DOHH2 (cell line): Measurements from ENCODE around the gene MCUR1.
"Not testable (repeated sequence)": the region's sequence is repeated elsewhere in the genome, so short reads cannot be mapped to it uniquely, and the experiment has no call there.

ENCODE experiments used
- H3F3A ChIP-seq: fragments of 200-600 bp; sonication (generic), shearing (Covaris generic); 2 replicates; pipeline ENCODE4 v1.6.0; 2016; ENCODE audit warnings: antibody characterized with exemption, mild to moderate bottlenecking; ENCODE audit not compliant: control insufficient read depth, insufficient read depth
- H3K27ac ChIP-seq: fragments of 200-600 bp; sonication (generic); 2 replicates; pipeline ENCODE4 v1.5.1; 2014; ENCODE audit warnings: low read depth, mild to moderate bottlenecking, low read length, moderate library complexity
- H3K27me3 ChIP-seq: fragments of 200-600 bp; sonication (generic); 2 replicates; pipeline ENCODE4 v1.6.1; 2014; ENCODE audit warnings: mild to moderate bottlenecking, low read length, mixed read lengths; ENCODE audit not compliant: control insufficient read depth
- H3K36me3 ChIP-seq: fragments of 200-600 bp; sonication (generic); 2 replicates; pipeline ENCODE4 v1.6.1; 2014; ENCODE audit warnings: mild to moderate bottlenecking, low read length, moderate library complexity, mixed read lengths; ENCODE audit not compliant: control insufficient read depth
- H3K4me1 ChIP-seq: fragments of 200-600 bp; sonication (generic); 2 replicates; pipeline ENCODE4 v1.6.1; 2014; ENCODE audit warnings: mild to moderate bottlenecking, low read length, mixed read lengths; ENCODE audit not compliant: control insufficient read depth
- H3K4me2 ChIP-seq: fragments of 200-600 bp; sonication (generic); 2 replicates; pipeline ENCODE4 v1.6.0; 2014; ENCODE audit warnings: mild to moderate bottlenecking, low read length, moderate library complexity
- H3K4me3 ChIP-seq: fragments of 200-600 bp; sonication (generic); 2 replicates; pipeline ENCODE4 v1.5.1; 2014; ENCODE audit warnings: mild to moderate bottlenecking, low read length, mixed read lengths
- H3K79me2 ChIP-seq: fragments of 200-600 bp; sonication (generic); 2 replicates; pipeline ENCODE4 v1.6.1; 2014; ENCODE audit warnings: mild to moderate bottlenecking, low read length, mixed read lengths; ENCODE audit not compliant: control insufficient read depth
- H3K9me2 ChIP-seq: fragments of 200-600 bp; sonication (generic); replicated peaks from 2 replicates; pipeline ENCODE4 v1.6.1; 2014; ENCODE audit warnings: mild to moderate bottlenecking, low read length, mixed read lengths; ENCODE audit not compliant: control insufficient read depth
- H3K9me3 ChIP-seq: fragments of 200-600 bp; sonication (generic); 2 replicates; pipeline ENCODE4 v1.6.1; 2014; ENCODE audit warnings: antibody characterized with exemption, low read length, mixed read lengths; ENCODE audit not compliant: control insufficient read depth, insufficient read depth
- H4K20me1 ChIP-seq: fragments of 200-600 bp; sonication (generic); 2 replicates; pipeline ENCODE4 v1.6.0; 2014; ENCODE audit warnings: low read depth, mild to moderate bottlenecking, antibody characterized with exemption, low read length, moderate library complexity; ENCODE audit not compliant: control insufficient read depth, insufficient read depth
- CTCF ChIP-seq: fragments of 200-600 bp; sonication (generic); IDR thresholded peaks from one replicate; pipeline ENCODE4 v1.5.1; 2014; ENCODE audit warnings: antibody characterized with exemption, mild to moderate bottlenecking, low read depth, low read length; ENCODE audit not compliant: poor library complexity, severe bottlenecking
- EZH2phosphoT487 ChIP-seq: fragments of 200-600 bp; sonication (generic); IDR thresholded peaks from 2 replicates; pipeline ENCODE4 v1.6.1; 2017; ENCODE audit warnings: borderline replicate concordance, mild to moderate bottlenecking, antibody characterized with exemption, low read length, moderate library complexity, mixed read lengths

MCUR1 gene

GRCh38 chr6:13851803-13852202, 37.4 kb upstream of the MCUR1 start:
- Histone ChIP-seq H3K27me3 (0 out of 2 replicates have a peak, but pooled peaks cover 2% of the 10 kb centered on the region), H4K20me1 (no peaks in the 10 kb centered on the region), H3K9me2 (no peaks in the 10 kb centered on the region), H3K36me3 (no peaks in the 10 kb centered on the region), H3K4me3 (no peak overlapping the region), H3F3A (no peaks in the 10 kb centered on the region), H3K9me3 (no peaks in the 10 kb centered on the region), H3K4me2 (no peak overlapping the region), H3K27ac (no peak overlapping the region), H3K79me2 (no peaks in the 10 kb centered on the region), H3K4me1 (no peaks in the 10 kb centered on the region)
- TF ChIP-seq EZH2phosphoT487 (no peak), CTCF (no peak)

DNA sequence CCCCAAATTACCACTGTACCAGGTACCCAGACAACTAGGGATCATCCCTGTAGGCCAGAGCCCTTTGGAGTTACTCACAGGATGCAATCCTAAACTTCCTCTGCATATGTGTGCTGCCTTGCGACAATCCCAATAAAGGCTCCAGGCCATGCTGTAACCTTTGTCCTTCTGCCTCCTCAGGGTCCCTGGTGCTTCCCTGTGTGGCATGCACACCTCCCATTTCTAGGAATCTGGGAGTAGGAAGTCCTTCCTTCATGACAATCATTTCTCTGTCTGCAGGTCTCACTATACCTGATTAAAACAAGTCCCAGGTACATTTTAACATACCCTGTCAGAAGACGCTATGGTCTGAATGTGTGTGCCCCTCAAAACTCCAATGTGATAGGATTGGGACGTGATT, 37.0 kb upstream of the MCUR1 start:
- Histone ChIP-seq H3K27ac (no peak overlapping the region), H3K9me3 (no peaks in the 10 kb centered on the region), H4K20me1 (no peaks in the 10 kb centered on the region), H3K4me3 (no peak overlapping the region), H3F3A (no peaks in the 10 kb centered on the region), H3K79me2 (no peaks in the 10 kb centered on the region), H3K27me3 (0 out of 2 replicates have a peak, but pooled peaks cover 2% of the 10 kb centered on the region), H3K9me2 (no peaks in the 10 kb centered on the region), H3K4me1 (no peaks in the 10 kb centered on the region), H3K4me2 (no peak overlapping the region), H3K36me3 (no peaks in the 10 kb centered on the region)
- no peak for TF ChIP-seq CTCF

DNA sequence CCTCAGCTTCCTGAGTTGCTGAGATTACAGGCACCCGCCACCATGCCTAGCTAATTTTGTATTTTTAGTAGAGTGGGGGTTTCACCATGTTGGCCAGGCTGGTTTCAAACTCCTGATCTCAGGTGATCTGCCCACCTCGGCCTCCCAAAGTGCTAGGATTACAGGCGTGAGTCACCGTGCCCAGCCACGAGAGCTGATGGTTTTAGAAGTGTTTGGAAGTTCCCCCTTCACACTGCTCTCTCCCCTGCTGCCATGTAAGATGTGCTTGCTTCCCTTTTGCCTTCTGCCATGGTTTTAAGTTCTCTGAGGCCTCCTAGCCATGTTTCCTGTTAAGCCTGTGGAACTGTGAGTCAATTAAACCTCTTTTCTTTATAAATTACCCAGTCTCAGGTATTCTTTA, 36.3 kb upstream of the MCUR1 start:
- not testable (repeated sequence) for H4K20me1 ChIP-seq, H3K4me3 ChIP-seq, H3K4me1 ChIP-seq, H3K36me3 ChIP-seq, H3K27ac ChIP-seq, H3K27me3 ChIP-seq, H3F3A ChIP-seq, H3K9me2 ChIP-seq, H3K9me3 ChIP-seq, H3K4me2 ChIP-seq, H3K79me2 ChIP-seq

GRCh38 chr6:13848522-13849150, 34.3 kb upstream of the MCUR1 start:
- H3K9me2 ChIP-seq, result no peaks in the 10 kb centered on the region
- no peaks in the 10 kb centered on the region for H4K20me1 ChIP-seq
- no peak overlapping the region for H3K27ac ChIP-seq
- TF ChIP-seq CTCF (no peak), EZH2phosphoT487 (no peak)
- no peak overlapping the region for H3K4me2 ChIP-seq
- H3K4me1 ChIP-seq, result no peaks in the 10 kb centered on the region
- H3K4me3 ChIP-seq, result no peak overlapping the region
- no peaks in the 10 kb centered on the region for H3K9me3 ChIP-seq
- H3K27me3 ChIP-seq, result no peaks in the 10 kb centered on the region
- H3K36me3 ChIP-seq, result no peaks in the 10 kb centered on the region
- H3F3A ChIP-seq, result no peaks in the 10 kb centered on the region
- no peaks in the 10 kb centered on the region for H3K79me2 ChIP-seq
